ENCODE results near the gene GID8.

GID8 gene

DNA sequence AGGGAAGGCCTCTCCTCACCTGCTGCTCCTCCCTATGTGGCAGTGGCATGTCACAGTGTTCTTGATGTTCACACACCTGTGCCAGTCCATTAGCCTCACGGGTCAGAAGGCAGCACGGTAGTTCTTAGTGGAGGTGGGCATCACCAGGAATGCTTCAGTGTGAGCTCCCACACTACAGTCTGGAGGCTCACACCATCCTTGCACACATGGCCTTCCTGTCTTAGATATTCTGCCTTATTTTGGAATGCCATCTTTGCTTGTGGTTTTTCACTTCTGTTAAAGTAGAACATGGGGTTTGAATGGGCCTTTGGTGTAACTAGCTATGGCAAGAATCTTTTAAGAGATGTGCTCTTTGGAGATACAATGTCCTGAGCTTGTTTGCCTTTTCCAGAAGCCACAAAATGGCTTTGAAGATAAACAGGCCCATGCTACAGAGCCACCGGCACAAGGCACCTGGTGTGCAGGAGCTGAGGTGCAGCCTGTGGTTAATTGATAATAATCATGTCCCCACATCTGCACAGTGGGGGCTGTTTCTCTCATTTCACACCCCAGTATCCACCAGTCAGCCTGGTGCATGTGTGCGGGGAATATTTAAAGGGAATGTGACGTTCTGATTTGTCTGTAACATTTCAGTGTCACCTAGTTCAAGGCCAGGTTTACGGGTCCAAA, 11.3 kb downstream of the GID8 start:
- H3K4me3 ChIP-seq (ENCODE audit: low read depth, low read length), result no peak overlapping the region
- TF ChIP-seq CTCF (IDR thresholded peaks at IDR 0.05; ENCODE audit: borderline replicate concordance, insufficient read depth, low read depth, low read length), result no peak

- no peak for TF ChIP-seq CTCF (IDR thresholded peaks at IDR 0.05; ENCODE audit: borderline replicate concordance, insufficient read depth, low read depth, low read length)
- H3K4me3 ChIP-seq (ENCODE audit: low read depth, low read length), result no peak overlapping the region
Observed at GRCh38 chr20:62949962-62950361, 12.0 kb downstream of the GID8 start.

DNA sequence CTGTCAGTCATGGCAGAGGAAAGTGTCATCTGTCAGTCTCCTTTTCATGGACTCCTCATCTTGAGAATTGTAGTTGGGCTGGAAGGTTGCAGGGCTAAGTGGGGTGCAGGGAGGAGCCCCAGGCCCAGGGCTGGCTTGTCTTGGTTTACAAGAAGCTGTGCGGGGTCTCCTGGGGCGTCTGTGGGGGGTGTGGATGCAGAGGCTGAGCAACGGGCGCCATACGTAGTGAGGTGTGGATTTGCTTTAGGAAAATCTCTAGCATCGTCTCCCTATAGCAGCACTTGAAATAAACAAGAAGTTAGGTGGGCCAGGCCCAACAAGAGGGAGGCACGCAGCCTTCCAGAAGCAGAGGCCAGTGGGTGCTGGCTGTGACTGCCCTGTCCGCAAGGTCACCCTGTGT, 12.8 kb downstream of the GID8 start:
- TF ChIP-seq CTCF (IDR thresholded peaks at IDR 0.05; ENCODE audit: borderline replicate concordance, insufficient read depth, low read depth, low read length), result no peak
- H3K4me3 ChIP-seq (ENCODE audit: low read depth, low read length), result no peak overlapping the region

DNA sequence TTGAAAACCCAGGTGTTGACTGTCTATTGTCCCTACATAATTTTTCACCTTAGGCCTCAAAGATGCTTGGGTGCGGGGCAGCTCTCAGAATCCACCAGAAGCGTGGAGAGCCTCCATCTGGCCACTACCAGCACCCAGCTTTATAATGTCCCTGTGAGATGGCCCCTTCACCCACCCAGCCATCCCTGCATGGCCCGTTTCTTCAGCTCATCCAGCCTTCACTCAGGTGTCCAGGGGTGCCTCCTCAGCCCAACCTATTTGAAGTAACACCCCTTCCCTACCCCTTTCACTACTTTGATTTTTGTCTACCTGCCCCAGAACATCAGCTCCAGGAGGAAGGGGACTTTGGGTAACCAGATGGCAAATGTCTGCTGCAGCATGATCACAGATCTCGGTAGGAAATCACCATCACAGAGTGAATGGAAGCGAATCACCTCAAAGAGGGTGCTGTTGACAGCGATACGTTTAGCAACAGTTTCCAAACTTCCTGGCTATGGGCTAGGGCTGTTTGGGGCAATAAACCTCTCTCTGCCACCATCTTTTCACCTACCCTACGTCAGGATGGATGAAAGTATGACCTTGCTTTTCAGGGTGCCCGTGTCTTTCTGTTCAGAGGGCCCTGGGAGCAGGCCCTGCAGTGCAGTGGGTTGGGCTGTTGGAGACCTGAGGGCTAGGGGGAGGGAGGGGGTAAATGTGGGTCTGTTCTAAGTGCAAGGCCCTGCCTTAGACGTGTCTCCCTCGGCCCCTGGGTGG, 13.4 kb downstream of the GID8 start:
- no peak overlapping the region for H3K4me3 ChIP-seq (ENCODE audit: low read depth, low read length)
- no peak for TF ChIP-seq CTCF (IDR thresholded peaks at IDR 0.05; ENCODE audit: borderline replicate concordance, insufficient read depth, low read depth, low read length)

DNA sequence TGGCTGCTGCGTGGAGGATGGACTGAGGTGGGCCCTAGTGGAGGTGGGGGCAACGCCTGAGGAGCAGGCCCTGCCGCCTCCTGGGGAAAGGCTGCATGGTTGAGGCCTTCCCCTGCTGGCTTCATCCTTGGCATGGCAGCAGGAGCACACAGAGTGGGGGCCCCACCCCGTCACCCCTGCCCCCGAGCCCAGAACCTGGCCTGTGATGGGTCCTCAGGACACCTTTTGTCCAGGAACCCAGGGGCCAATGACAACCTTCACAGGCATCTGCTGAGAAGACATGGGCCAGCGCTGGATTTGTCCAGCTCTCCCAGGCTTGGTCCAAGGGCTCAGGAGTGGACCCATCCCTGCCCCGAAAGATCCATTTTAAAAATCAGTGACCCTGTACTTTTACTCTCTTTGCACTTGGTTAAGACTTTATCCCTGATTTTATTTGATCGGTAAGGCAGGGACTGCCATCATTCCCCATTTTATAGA, 14.0 kb downstream of the GID8 start:
- H3K4me3 ChIP-seq (ENCODE audit: low read depth, low read length), result peak overlapping the region; percentile 66
- TF ChIP-seq CTCF (IDR thresholded peaks at IDR 0.05; ENCODE audit: borderline replicate concordance, insufficient read depth, low read depth, low read length), result no peak

GRCh38 chr20:62952373-62952967, 14.5 kb downstream of the GID8 start, which contains the start of gene SLC17A9:
Gene SLC17A9, plus strand, starts transcription at chr20:62952709. Its CDS starts 122 bp downstream, at chr20:62952831.
- peak; percentile 23; the same call in 1 of the 2 replicates for TF ChIP-seq CTCF (IDR thresholded peaks at IDR 0.05; ENCODE audit: borderline replicate concordance, insufficient read depth, low read depth, low read length)
- peak within 1 kb of the TSS; percentile 66 for H3K4me3 ChIP-seq (ENCODE audit: low read depth, low read length)

Data from GM12875 (cell line).